Choroid plexus epithelial cell (primary cell): Measurements from ENCODE around the gene TMEM151A.

Experiments
- DNase-seq: peaks from one replicate; pipeline ENCODE4 v3.0.0-alpha.2; 2010; ENCODE audit warnings: low read depth
- H3K4me3 ChIP-seq: 2 replicates; pipeline ENCODE4 v1.5.1; 2011; ENCODE audit warnings: low read depth, mild to moderate bottlenecking, control low read depth, low read length, moderate library complexity
- TF ChIP-seq, protein P1 (sequence below): conservative IDR thresholded peaks from 2 replicates; pipeline ENCODE4 v1.5.1; 2011; ENCODE audit warnings: low read depth, mild to moderate bottlenecking, control low read depth, inconsistent platforms, low read length, moderate library complexity

Gene TMEM151A

DNA sequence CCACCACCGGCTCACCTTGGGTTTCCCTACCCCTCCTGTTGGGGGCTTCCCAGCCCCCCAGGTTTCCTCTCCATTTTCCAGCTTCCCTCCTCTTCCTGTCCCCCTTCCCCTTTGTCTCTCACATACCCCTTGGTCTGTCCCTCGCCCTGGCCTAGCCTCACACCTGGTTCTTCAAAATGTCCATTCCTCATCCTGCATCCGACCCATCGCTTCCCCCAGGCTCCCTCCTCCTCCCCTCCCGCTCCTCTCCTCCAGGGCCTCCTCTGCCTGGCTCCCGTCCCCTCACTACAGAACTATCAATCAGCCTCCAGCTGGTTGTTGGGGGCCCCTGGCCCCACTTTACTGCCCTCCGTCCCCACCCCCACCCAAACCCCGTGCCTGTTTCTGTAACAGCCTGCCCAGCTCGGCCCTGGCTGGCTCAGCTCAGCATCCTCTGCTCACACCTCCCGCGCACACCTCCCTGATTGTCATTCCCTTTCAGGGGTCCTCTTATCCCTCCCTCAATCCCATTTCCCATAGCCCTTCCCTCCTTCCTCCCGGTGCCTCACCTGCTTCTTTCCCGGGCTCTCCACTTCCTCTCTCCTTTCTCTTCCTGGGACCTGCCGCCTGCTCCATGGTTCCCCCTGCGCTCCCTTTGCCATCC is 12.5 kb upstream of the TMEM151A start:
- H3K4me3 ChIP-seq = no peak overlapping the region
- no peak for DNase-seq
- TF ChIP-seq, protein P1, sequence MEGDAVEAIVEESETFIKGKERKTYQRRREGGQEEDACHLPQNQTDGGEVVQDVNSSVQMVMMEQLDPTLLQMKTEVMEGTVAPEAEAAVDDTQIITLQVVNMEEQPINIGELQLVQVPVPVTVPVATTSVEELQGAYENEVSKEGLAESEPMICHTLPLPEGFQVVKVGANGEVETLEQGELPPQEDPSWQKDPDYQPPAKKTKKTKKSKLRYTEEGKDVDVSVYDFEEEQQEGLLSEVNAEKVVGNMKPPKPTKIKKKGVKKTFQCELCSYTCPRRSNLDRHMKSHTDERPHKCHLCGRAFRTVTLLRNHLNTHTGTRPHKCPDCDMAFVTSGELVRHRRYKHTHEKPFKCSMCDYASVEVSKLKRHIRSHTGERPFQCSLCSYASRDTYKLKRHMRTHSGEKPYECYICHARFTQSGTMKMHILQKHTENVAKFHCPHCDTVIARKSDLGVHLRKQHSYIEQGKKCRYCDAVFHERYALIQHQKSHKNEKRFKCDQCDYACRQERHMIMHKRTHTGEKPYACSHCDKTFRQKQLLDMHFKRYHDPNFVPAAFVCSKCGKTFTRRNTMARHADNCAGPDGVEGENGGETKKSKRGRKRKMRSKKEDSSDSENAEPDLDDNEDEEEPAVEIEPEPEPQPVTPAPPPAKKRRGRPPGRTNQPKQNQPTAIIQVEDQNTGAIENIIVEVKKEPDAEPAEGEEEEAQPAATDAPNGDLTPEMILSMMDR = no peak

DNA sequence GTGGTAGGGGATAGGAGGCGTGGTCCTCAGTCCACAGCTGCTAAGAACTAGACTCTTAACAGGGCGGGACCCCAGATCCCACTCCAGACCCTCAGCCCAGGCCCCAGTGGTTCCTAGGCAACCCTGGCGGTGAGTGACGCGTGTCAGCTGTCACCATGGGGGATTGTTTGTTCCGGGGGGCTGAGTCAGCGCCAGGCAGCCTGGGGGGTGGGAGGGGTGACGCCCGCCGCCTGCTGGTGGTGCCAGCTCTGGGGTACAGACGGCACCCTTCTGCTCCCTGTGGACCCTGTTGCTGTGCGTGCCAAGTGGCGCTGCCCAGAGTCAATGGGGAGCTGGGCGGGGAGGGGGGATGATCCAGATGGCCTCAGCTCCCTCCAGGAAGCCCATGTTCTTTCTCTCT is 11.3 kb upstream of the TMEM151A start:
- TF ChIP-seq, protein P1 = no peak
- H3K4me3 ChIP-seq = no peak overlapping the region
- DNase-seq = no peak

DNA sequence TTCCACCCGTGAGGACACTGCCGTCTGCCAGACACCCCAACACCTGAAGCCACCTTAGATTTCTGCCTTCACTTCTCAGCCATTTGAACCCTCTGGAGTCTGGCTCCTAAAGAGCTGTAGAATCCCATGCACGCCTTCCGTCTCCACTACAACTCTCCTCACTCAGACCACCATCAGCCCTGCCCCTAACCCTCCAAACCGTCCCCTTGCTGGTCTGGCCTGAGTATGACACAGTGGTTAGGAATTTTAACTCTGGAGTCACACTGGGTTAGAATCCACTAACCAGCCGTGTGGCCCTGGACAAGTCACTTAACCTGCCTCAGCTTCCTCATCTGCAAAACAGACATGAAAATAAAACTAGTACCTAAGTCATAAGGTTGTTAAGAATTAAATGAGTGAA is 10.7 kb upstream of the TMEM151A start:
- H3K4me3 ChIP-seq = no peak overlapping the region
- no peak for DNase-seq
- TF ChIP-seq, protein P1 = no peak

DNA sequence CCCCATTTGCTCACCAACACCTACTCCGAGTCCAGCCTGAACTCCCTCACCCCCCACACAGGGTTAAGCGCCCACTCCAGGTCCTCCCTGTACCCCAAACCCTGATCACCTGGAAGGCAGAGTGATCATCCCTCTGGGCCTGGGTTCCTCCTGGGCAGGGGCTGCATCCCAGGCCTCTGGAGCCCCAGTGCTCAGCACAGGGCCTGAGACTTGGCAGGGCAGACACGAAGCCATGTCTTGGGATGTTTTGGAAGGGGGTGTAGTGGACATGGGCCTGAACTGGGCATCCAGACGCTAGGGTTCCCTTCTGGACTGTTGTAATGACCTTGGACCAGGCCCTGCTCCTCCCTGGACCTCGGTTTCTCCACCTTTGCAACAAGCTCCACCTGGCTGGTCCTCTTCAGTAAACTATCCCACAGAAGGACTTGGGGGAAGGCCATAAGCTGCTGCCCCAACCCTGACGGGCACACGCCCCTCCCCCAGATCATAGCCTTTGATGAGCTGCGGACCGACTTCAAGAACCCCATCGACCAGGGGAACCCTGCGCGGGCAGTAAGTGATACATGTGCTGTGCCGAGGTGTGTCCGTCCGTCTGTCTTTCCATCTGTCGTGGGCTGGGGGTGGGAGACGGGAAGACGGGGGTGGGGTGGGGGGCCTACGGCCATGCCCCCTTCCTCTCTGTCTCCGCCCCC is 9.8 kb upstream of the TMEM151A start:
- no peak for DNase-seq
- no peak overlapping the region for H3K4me3 ChIP-seq
- TF ChIP-seq, protein P1 = no peak

DNA sequence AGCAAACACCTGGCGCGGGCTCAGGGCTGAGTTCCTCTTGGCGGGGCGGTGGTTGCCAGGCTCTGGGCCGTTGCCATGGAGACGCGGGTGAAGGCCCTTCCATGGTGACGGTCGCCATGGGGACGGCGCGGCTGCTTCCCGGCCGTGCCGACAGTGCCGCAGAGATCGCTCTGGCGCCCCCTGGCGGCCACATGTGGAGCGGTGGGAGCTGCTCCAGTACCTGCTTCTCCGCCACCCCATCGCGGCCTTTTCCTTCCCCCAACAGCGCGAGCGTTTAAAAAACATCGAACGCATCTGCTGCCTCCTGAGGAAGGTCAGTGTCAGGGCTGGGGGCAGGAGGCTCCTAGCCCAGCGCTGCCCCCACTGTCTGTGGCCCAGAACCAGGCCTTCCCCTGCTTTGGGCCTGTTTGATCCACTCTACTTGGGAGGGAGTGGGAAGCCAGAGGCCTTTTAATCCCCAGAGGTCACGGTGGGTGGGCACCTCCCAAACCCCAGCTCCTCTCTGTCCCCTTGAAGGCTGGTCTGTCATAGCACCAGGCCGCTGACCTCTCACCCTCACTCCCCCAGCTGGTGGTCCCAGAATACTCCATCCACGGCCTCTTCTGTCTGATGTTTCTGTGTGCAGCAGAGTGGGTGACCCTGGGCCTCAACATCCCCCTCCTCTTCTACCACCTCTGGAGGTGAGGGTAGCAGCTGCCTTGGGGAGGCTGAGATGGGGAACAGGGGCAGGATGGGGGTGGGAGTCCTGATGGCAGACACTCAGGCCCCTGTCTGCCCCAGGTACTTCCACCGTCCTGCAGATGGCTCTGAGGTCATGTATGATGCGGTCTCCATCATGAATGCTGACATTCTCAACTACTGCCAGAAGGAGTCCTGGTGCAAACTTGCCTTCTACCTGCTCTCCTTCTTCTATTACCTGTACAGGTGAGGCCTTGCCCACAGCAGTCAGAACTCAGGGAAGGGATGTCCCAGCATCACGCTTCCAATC is 8.9 kb upstream of the TMEM151A start:
- TF ChIP-seq, protein P1 = peak; percentile 90
- DNase-seq = peak; percentile 97
- H3K4me3 ChIP-seq = no peak overlapping the region

DNA sequence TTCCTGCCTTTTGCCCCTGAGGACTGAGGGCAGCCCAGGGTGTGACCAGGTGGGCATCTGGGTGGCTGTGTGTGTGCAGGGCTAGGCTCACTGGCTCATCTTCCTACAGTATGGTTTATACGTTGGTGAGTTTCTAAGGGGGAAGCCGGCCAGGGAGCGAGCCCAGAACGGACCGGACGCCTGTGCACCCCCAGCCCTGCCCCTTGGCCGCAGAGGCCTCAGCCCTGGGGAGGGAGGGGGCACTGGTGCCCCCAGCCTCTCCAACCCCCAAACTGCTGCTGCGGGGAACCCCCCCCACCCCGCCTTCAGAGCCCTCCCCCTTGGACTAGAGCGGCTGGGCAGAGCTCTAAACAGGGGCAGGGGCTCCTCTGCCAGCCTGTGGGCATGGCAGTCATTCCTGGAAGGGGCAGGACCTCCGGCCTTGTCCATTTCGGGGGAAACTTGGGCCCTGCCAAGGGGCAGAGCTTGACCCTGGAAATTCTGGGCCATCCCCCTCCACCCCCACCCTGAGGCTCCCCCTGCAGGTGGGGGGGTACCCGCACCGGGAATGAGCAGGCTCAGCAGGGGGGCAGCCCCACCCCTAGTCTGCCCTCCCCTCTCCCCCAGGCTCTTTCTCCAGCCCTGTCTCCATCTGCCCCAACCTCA is 8.1 kb upstream of the TMEM151A start:
- TF ChIP-seq, protein P1 = no peak
- DNase-seq = no peak

More for the DNA sequence above, 8.1 kb upstream of the TMEM151A start:
- no peak overlapping the region for H3K4me3 ChIP-seq
